ENCODE measurements around the gene ANAPC5.
"Not testable (repeated sequence)": the region's sequence is repeated elsewhere in the genome, so short reads cannot be mapped to it uniquely, and the experiment has no call there.

ANAPC5 gene

GRCh38 chr12:121330692-121331091, 21.5 kb downstream of the ANAPC5 start:
- FAIRE-seq (no peak), DNase-seq (ENCODE audit: insufficient read length) (no peak)

GRCh38 chr12:121330195-121330594, 22.0 kb downstream of the ANAPC5 start:
- DNase-seq (ENCODE audit: insufficient read length): no peak
- no peak for TF ChIP-seq POLR2AphosphoS5 (IDR thresholded peaks at IDR 0.05; ENCODE audit: low read depth, low read length)
- FAIRE-seq: no peak

More at GRCh38 chr12:121330692-121331091, 21.5 kb downstream of the ANAPC5 start:
- no peak for TF ChIP-seq POLR2A (IDR thresholded peaks at IDR 0.05; ENCODE audit: low read depth, low read length)
- no peak for TF ChIP-seq POLR2AphosphoS5 (IDR thresholded peaks at IDR 0.05; ENCODE audit: low read depth, low read length)

DNA sequence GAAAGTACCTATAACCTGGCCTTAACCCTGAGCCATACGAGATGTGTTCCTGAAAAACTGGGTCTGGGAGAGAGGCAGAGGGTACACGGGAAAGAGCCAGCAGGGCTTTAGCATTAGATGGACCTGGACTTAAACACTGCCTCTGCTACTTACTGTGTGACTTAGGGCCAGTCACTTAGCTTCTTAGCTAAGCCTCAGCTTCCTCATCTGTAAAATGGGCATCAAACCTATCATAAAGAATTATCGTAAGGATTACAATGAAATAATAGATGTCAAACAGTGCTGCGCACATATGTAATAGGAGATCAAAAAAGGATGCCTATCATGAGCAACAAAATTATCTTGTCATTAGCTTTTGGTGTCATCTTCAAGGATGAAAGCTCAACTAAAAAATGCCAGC, 23.6 kb downstream of the ANAPC5 start:
- FAIRE-seq (no peak), DNase-seq (ENCODE audit: insufficient read length) (no peak)
- TF ChIP-seq POLR2A (IDR thresholded peaks at IDR 0.05; ENCODE audit: low read depth, low read length): no peak
- no peak for TF ChIP-seq POLR2AphosphoS5 (IDR thresholded peaks at IDR 0.05; ENCODE audit: low read depth, low read length)
- no peak for TF ChIP-seq TAF1 (IDR thresholded peaks at IDR 0.05; ENCODE audit: borderline replicate concordance, low read depth, low read length)

DNA sequence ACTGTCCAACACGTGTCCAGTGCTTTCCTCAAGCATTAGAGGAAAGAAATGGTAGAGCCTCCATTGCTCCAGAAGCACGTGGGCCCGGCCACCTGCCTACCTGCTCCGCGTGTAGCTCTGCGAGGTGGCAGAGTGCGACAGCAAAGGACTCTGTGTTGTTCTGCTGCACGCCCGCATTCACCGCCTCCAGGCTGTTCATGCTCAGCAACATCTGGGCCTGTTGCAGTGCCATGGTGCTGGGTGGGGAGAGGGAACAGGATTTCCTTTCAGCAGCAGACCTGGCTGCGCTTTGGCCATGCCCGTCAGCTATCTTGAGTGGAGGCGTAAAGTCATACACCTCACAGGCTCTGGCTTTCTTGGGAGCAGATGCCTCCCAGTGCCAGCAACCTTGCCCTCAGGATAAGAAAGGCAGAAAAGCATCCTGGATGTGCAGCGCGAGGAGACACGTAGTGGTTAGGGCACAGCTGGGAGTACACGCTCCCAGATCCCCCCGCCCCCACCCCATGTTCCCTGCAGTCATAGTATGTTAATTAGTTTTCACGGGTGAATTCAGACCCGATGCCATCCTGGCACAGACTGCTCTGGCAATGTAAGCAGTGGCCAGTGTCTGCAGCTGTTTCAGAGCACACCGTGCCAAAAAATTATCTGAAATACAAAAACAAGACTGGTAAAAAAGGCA, 25.1 kb downstream of the ANAPC5 start:
- no peak for DNase-seq (ENCODE audit: insufficient read length)
- TF ChIP-seq TAF1 (IDR thresholded peaks at IDR 0.05; ENCODE audit: borderline replicate concordance, low read depth, low read length): no peak
- no peak for TF ChIP-seq POLR2A (IDR thresholded peaks at IDR 0.05; ENCODE audit: low read depth, low read length)
- no peak for TF ChIP-seq POLR2AphosphoS5 (IDR thresholded peaks at IDR 0.05; ENCODE audit: low read depth, low read length)
- no peak for FAIRE-seq

DNA sequence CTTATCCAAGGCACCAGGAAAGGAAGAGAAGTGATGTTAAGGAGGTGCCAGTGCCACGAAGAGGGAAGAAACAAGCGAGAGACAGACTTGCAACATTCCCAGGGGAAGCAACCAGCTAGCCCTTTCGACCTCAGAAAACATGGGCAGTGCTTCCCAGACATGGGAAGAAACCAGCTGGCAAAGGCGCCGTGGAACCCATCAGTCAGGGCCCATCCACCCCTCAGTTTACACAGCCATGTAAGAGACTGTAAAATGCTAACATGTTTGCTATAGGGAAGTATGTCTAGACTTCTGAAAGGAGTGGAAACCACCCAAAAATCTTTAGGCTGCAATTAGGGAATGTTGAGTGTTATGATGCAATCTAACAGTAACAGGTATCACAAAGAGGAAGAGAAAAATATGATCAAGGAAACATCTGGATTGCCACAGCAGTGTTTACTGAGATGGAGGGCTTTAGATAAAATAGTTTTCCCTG, 26.3 kb downstream of the ANAPC5 start:
- TF ChIP-seq POLR2AphosphoS5 (IDR thresholded peaks at IDR 0.05; ENCODE audit: low read depth, low read length): no peak
- TF ChIP-seq POLR2A (IDR thresholded peaks at IDR 0.05; ENCODE audit: low read depth, low read length): no peak
- no peak for TF ChIP-seq TAF1 (IDR thresholded peaks at IDR 0.05; ENCODE audit: borderline replicate concordance, low read depth, low read length)
- DNase-seq (ENCODE audit: insufficient read length): no peak
- no peak for FAIRE-seq

GRCh38 chr12:121323908-121324307, 28.3 kb downstream of the ANAPC5 start:
- no peak for DNase-seq (ENCODE audit: insufficient read length)
- no peak for FAIRE-seq

GRCh38 chr12:121318121-121318520, 34.1 kb downstream of the ANAPC5 start:
- FAIRE-seq (no peak), DNase-seq (ENCODE audit: insufficient read length) (no peak)
- TF ChIP-seq POLR2A (IDR thresholded peaks at IDR 0.05; ENCODE audit: low read depth, low read length) (no peak), POLR2AphosphoS5 (IDR thresholded peaks at IDR 0.05; ENCODE audit: low read depth, low read length) (no peak), TAF1 (IDR thresholded peaks at IDR 0.05; ENCODE audit: borderline replicate concordance, low read depth, low read length) (no peak)

More at GRCh38 chr12:121323908-121324307, 28.3 kb downstream of the ANAPC5 start:
- TF ChIP-seq POLR2A (IDR thresholded peaks at IDR 0.05; ENCODE audit: low read depth, low read length) (no peak), TAF1 (IDR thresholded peaks at IDR 0.05; ENCODE audit: borderline replicate concordance, low read depth, low read length) (no peak), POLR2AphosphoS5 (IDR thresholded peaks at IDR 0.05; ENCODE audit: low read depth, low read length) (no peak)

- FAIRE-seq (no peak), DNase-seq (ENCODE audit: insufficient read length) (no peak)
- no peak for TF ChIP-seq TAF1 (IDR thresholded peaks at IDR 0.05; ENCODE audit: borderline replicate concordance, low read depth, low read length)
- no peak for TF ChIP-seq POLR2A (IDR thresholded peaks at IDR 0.05; ENCODE audit: low read depth, low read length)
- TF ChIP-seq POLR2AphosphoS5 (IDR thresholded peaks at IDR 0.05; ENCODE audit: low read depth, low read length): no peak
Measured at GRCh38 chr12:121314431-121314830, 37.8 kb downstream of the ANAPC5 start.

DNA sequence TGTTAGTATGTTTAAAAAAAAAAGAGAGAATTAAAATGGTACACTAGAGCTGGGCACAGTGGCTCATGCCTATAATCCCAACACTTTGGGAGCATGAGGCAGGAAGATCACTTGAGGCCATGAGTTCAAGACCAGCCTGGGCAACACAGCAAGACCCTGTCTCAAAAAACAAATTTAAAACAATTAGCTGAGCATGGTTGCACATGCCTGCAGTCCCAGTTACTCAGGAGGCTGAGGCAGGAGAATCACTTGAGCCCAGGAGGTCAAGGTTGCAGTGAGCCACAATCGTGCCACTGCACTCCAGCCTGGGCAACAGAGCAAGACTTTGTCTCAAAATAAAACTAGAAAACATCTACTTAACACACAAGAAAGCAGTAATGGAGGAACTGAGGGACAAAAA, 42.0 kb downstream of the ANAPC5 start:
- FAIRE-seq; DNase-seq (ENCODE audit: insufficient read length): not testable (repeated sequence)

DNA sequence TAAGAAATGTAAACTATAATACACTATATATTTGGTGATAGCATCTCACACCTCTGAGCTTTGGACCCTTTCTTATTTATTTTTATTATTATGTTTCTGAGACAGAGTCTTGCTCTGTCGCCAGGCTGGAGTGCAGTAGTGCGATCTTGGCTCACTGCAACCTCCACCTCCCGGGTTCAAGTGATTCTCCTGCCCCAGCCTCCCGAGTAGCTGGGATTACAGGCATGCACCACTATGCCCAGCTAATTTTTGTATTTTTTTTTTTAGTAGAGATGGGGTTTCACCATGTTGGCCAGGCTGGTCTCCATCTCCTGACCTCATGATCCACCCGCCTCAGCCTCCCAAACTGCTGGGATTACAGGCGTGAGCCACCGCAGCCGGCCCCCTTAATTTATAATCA, 44.8 kb downstream of the ANAPC5 start:
- DNase-seq (ENCODE audit: insufficient read length); FAIRE-seq: not testable (repeated sequence)

- no peak for TF ChIP-seq POLR2AphosphoS5 (IDR thresholded peaks at IDR 0.05; ENCODE audit: low read depth, low read length)
- FAIRE-seq: no peak
- DNase-seq (ENCODE audit: insufficient read length): no peak
Measured at GRCh38 chr12:121304306-121304705, 47.9 kb downstream of the ANAPC5 start.

DNA sequence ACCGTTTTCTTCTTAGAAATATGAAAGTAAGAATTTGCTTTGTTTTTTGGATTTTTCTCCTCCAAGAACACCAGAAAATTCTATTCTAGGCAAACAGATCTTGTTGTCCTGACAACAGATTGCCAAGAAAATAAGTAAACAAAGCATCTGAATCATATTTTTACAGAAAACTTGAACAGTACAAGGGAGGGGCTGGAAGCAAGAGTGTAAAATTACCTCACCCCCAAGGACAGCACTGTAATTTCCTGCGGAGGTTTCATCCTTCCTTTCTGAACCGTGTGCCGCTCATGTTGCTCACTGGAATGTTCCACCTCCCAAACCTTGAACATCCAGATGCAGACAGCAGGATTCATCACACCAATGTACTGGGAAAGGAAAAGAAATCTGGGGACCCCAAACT, 50.3 kb downstream of the ANAPC5 start:
- no peak for FAIRE-seq
- no peak for DNase-seq (ENCODE audit: insufficient read length)
- TF ChIP-seq TAF1 (IDR thresholded peaks at IDR 0.05; ENCODE audit: borderline replicate concordance, low read depth, low read length) (no peak), POLR2AphosphoS5 (IDR thresholded peaks at IDR 0.05; ENCODE audit: low read depth, low read length) (no peak), POLR2A (IDR thresholded peaks at IDR 0.05; ENCODE audit: low read depth, low read length) (no peak)

- no peak for DNase-seq (ENCODE audit: insufficient read length)
- no peak for FAIRE-seq
- TF ChIP-seq POLR2A (IDR thresholded peaks at IDR 0.05; ENCODE audit: low read depth, low read length) (no peak), TAF1 (IDR thresholded peaks at IDR 0.05; ENCODE audit: borderline replicate concordance, low read depth, low read length) (no peak), POLR2AphosphoS5 (IDR thresholded peaks at IDR 0.05; ENCODE audit: low read depth, low read length) (no peak)
Measured at GRCh38 chr12:121300083-121300819, 52.0 kb downstream of the ANAPC5 start.

All from GM12892 (cell line).